ENCODE data around the gene RNF167. TPM values are rescaled to one million over a fixed set of nuclear protein-coding genes. Genes with fewer than 3 reads are reported as not detected.

RNF167 gene
- polyA plus RNA-seq, 1 donor (not counting 4 experiments of a cell fraction or from before 2014, with no cell fraction given), result 101 TPM

DNA sequence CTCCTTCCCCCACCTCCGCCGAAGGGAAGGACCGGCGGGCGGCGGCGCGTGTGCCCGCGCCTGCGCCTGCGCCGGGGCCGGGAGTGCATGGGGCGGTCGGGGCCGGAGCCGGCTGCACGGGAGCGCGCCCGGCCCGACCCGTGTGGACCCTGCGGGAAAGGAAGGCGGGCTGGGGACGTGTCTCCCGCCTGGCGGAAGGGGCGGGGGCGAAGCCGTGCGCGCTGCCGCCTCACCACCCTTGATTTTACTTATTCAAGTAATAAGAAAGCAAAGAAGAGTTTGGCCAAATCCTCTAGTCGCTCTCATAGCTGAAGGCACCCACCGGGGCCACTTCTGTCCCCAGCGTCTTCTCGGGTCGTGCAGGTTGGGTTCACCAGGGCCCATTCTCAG is 8.9 kb downstream of the RNF167 start:
- peak overlapping the region; percentile 77 to 99 (median 96) for H3K4me3 ChIP-seq (ENCODE audit: control insufficient read depth in 2 of 3, extremely low read depth in 1 of 3, insufficient read depth in 2 of 3, low read depth in 1 of 3, low read length in 3 of 3)
- peaks cover 33% of the 10 kb centered on the region for H3K79me2 ChIP-seq (ENCODE audit: control insufficient read depth, insufficient read depth, low read length)
- peaks cover 39% of the 10 kb centered on the region for H3K4me1 ChIP-seq (ENCODE audit: control insufficient read depth, extremely low read depth, insufficient read depth, low read length)
- peaks cover 15% of the 10 kb centered on the region for H4K20me1 ChIP-seq (ENCODE audit: control insufficient read depth, extremely low read depth, insufficient read depth, low read length)
- H2AFZ ChIP-seq (ENCODE audit: control insufficient read depth, low read length), result peak overlapping the region; percentile 51
- dilution Hi-C loops (cut with MboI; ENCODE audit: extremely low pct_ligation_motif_present, low sequenced_read_pairs), result loop anchor here (10.0 kb wide), 1 partner anchor 56 kb away; no protein-coding TSS in a partner anchor
- H3K9ac ChIP-seq (ENCODE audit: control insufficient read depth, extremely low read depth, insufficient read depth, low read length), result peak overlapping the region; percentile 94
- peaks cover 16 to 24% of the 10 kb centered on the region in 2 experiments for H3K36me3 ChIP-seq (ENCODE audit: control insufficient read depth in 2 of 2, extremely low read depth in 1 of 2, insufficient read depth in 2 of 2, low read length in 2 of 2)
- peak overlapping the region; percentile 89 for H3K4me2 ChIP-seq (ENCODE audit: control insufficient read depth, extremely low read depth, insufficient read depth, low read depth, low read length)
- no peak for TF ChIP-seq EZH2 (IDR thresholded peaks at IDR 0.05; ENCODE audit: low read length)
- TF ChIP-seq, protein P1, sequence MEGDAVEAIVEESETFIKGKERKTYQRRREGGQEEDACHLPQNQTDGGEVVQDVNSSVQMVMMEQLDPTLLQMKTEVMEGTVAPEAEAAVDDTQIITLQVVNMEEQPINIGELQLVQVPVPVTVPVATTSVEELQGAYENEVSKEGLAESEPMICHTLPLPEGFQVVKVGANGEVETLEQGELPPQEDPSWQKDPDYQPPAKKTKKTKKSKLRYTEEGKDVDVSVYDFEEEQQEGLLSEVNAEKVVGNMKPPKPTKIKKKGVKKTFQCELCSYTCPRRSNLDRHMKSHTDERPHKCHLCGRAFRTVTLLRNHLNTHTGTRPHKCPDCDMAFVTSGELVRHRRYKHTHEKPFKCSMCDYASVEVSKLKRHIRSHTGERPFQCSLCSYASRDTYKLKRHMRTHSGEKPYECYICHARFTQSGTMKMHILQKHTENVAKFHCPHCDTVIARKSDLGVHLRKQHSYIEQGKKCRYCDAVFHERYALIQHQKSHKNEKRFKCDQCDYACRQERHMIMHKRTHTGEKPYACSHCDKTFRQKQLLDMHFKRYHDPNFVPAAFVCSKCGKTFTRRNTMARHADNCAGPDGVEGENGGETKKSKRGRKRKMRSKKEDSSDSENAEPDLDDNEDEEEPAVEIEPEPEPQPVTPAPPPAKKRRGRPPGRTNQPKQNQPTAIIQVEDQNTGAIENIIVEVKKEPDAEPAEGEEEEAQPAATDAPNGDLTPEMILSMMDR (optimal IDR thresholded peaks at IDR 0.05 in 1 of 3, IDR thresholded peaks at IDR 0.05 in 1 of 3, conservative IDR thresholded peaks at IDR 0.05 in 1 of 3; ENCODE audit: extremely low read depth in 1 of 3, insufficient read depth in 2 of 3, low read length in 3 of 3), result no peak
- DNase-seq (ENCODE audit: low read depth, low spot score) (no peak), FAIRE-seq (peak; percentile 43)
- H3K27me3 ChIP-seq (ENCODE audit: control insufficient read depth, extremely low read depth, insufficient read depth, low read length), result no peaks in the 10 kb centered on the region
- H3K9me1 ChIP-seq (ENCODE audit: control insufficient read depth, extremely low read depth, insufficient read depth, low read length), result peaks cover 2% of the 10 kb centered on the region
- H3K27ac ChIP-seq (ENCODE audit: control insufficient read depth, insufficient read depth, low read length), result peak overlapping the region; percentile 98
- no peaks in the 10 kb centered on the region for H3K9me3 ChIP-seq (ENCODE audit: control insufficient read depth, low read depth, low read length)

DNA sequence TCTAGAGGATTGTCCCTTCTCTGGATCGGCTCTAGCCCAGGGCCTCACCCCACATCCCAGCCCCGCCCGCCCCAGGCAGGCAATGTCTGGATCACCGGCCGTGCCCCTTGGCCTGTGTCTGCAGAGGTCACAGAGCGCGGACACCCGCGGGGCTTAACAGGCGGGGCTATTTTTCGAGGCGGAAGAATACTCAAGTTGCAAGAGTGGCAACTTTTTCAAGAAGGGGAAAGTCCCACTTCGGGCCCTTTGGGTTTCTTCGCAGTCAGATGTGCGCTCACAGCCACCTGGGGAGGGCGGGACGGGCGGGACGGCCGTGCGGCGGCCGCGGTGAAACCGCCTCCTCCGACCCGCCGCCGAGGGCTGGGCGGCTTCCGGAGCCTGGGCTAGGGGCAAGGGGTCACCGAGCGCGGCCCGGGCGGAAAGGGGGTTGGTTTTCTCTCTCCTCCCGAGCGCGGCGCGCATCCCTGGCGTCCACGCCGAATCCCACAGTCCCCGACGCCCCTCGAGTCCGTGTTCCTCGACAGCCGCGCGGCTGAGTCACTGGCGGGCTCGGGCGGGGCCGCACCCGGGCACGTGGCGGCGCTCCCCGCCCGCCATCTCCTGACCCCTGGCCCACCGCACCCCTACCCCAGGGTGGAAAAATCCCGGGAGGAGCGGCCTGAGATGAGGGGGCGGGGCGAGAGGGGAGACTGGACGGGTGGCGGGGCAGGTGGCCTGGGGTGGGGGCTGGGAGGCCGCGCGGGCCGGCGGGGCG is 9.4 kb downstream of the RNF167 start:
- dilution Hi-C loops (cut with MboI; ENCODE audit: extremely low pct_ligation_motif_present, low sequenced_read_pairs), result loop anchor here (10.0 kb wide), 1 partner anchor 55 kb away; no protein-coding TSS in a partner anchor
- peaks cover 33% of the 10 kb centered on the region for H3K79me2 ChIP-seq (ENCODE audit: control insufficient read depth, insufficient read depth, low read length)
- peaks cover 16 to 22% of the 10 kb centered on the region in 2 experiments for H3K36me3 ChIP-seq (ENCODE audit: control insufficient read depth in 2 of 2, extremely low read depth in 1 of 2, insufficient read depth in 2 of 2, low read length in 2 of 2)
- peaks cover 2% of the 10 kb centered on the region for H3K9me1 ChIP-seq (ENCODE audit: control insufficient read depth, extremely low read depth, insufficient read depth, low read length)
- FAIRE-seq, result no peak
- H3K4me1 ChIP-seq (ENCODE audit: control insufficient read depth, extremely low read depth, insufficient read depth, low read length), result peaks cover 34% of the 10 kb centered on the region
- no peak for DNase-seq (ENCODE audit: low read depth, low spot score)
- H2AFZ ChIP-seq (ENCODE audit: control insufficient read depth, low read length), result peak overlapping the region; percentile 51
- peak overlapping the region; percentile 98 for H3K27ac ChIP-seq (ENCODE audit: control insufficient read depth, insufficient read depth, low read length)
- TF ChIP-seq, protein P1 (optimal IDR thresholded peaks at IDR 0.05 in 1 of 3, IDR thresholded peaks at IDR 0.05 in 1 of 3, conservative IDR thresholded peaks at IDR 0.05 in 1 of 3; ENCODE audit: extremely low read depth in 1 of 3, insufficient read depth in 2 of 3, low read length in 3 of 3), result no peak
- TF ChIP-seq EZH2 (IDR thresholded peaks at IDR 0.05; ENCODE audit: low read length), result no peak
- peak overlapping the region; percentile 89 for H3K4me2 ChIP-seq (ENCODE audit: control insufficient read depth, extremely low read depth, insufficient read depth, low read depth, low read length)
- no peaks in the 10 kb centered on the region for H3K9me3 ChIP-seq (ENCODE audit: control insufficient read depth, low read depth, low read length)
- H4K20me1 ChIP-seq (ENCODE audit: control insufficient read depth, extremely low read depth, insufficient read depth, low read length), result peaks cover 14% of the 10 kb centered on the region
- H3K9ac ChIP-seq (ENCODE audit: control insufficient read depth, extremely low read depth, insufficient read depth, low read length), result peak overlapping the region; percentile 94
- H3K27me3 ChIP-seq (ENCODE audit: control insufficient read depth, extremely low read depth, insufficient read depth, low read length), result no peaks in the 10 kb centered on the region
- H3K4me3 ChIP-seq (ENCODE audit: control insufficient read depth in 2 of 3, extremely low read depth in 1 of 3, insufficient read depth in 2 of 3, low read depth in 1 of 3, low read length in 3 of 3), result peak overlapping the region; percentile 77 to 99 (median 96)

Data from keratinocyte (primary cell).